ENCODE data around the gene RBL1.
"Not testable (repeated sequence)": the region's sequence is repeated elsewhere in the genome, so short reads cannot be mapped to it uniquely, and the experiment has no call there.

Gene RBL1

GRCh38 chr20:37075932-37076685 lies 19.7 kb downstream of the RBL1 start:
- DNase-seq: no peak

GRCh38 chr20:37072293-37073196 lies 23.3 kb downstream of the RBL1 start:
- DNase-seq: no peak

- peak; percentile 66 for DNase-seq
Observed at GRCh38 chr20:37071481-37071911, 24.3 kb downstream of the RBL1 start.

DNA sequence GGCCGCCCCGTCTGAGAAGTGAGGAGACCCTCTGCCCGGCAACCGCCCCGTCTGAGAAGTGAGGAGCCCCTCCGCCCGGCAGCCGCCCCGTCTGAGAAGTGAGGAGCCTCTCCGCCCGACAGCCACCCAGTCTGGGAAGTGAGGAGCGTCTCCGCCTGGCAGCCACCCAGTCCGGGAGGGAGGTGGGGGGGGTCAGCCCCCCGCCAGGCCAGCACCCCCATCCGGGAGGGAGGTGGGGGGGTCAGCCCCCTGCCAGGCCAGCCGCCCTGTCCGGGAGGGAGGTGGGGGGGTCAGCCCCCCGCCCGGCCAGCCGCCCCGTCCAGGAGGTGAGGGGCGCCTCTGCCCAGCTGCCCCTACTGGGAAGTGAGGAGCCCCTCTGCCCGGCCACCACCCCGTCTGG lies 26.2 kb downstream of the RBL1 start:
- not testable (repeated sequence) for DNase-seq

GRCh38 chr20:37066168-37066567 lies 29.6 kb downstream of the RBL1 start:
- no peak for DNase-seq

DNA sequence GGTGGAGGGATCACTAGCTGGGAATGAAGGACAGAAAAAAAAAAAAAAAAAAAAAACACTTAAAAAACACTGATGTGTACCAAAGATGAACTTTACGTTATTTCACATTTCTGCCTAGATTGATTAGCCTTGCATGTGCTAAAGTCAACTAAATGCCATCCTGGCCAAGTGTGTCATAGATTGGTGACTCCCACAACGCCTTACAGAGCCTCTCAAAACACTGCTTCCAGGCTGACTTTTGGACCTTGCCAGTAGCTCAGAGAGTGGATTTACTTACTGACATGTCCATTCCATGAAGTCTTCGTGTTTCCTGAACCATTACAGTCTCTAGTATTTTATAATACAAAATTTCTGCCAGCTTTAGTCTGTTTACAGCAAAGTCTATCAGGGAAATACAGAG lies 40.5 kb downstream of the RBL1 start:
- no peak for DNase-seq

GRCh38 chr20:37053230-37053950 lies 42.4 kb downstream of the RBL1 start:
- DNase-seq: no peak

DNA sequence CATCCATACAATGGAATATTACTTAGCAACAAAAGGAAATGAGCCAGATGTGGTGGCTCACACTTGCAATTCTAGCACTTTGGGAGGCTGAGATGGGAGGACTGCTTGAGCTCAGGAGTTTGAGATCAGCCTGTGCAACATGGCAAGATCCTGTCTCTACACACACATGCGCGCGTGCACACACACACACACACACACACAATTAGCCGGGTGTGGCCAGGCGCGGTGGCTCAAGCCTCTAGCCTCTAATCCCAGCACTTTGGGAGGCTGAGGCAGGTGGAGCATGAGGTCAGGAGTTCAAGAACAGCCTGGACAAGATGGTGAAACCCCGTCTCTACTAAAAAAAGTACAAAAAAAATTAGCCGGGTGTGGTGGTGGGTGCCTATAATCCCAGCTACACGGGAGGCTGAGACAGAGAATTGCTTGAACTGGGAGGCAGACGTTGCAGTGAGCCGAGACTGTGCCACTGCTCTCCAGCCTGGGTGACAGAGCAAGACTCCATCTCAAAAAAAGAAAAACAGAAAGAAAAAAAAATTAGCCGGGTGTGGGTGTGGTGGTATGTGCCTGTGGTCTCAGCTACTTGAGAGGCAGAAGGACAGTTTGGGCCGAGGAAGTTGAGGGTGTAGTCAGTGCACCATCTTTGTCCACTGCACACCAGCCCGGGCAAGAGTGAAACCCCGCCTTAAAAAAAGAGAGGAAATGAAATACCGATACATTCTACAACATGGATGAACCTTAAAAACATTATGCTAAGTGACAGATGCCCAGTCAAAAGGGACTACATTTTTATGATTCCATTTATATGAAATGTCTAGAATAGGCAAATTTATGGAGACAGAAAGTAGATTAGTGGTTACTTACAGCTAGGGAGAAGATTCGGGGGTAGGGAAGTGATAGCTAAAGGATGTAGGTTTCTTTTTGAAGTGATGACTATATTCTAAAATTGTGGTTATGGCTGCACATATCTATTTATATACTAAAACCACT lies 52.5 kb downstream of the RBL1 start:
- DNase-seq: peak; percentile 64

GRCh38 chr20:37039366-37039765 lies 56.4 kb downstream of the RBL1 start:
- not testable (repeated sequence) for DNase-seq

DNA sequence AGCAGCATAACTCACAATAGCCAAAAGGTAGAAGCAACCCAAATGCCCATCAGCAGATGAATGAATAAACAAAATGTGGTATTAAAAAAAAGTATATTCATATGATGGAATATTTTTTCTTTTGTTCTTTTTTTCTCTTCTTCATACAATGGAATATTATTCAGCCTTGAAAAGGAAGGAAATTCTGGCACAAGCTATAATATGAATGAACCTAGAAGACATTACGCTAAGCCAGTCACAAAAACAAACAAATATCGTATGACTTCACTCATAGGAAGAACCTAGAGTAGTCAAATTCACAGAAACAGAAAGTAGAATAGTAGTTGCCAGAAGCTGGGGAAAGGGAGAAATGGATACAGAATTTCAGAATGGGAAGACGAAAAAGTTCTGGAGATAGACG lies 63.7 kb downstream of the RBL1 start:
- DNase-seq: no peak

GRCh38 chr20:37020636-37021035 lies 75.2 kb downstream of the RBL1 start:
- DNase-seq: no peak

GRCh38 chr20:37012631-37013030 lies 83.2 kb downstream of the RBL1 start:
- not testable (repeated sequence) for DNase-seq

DNA sequence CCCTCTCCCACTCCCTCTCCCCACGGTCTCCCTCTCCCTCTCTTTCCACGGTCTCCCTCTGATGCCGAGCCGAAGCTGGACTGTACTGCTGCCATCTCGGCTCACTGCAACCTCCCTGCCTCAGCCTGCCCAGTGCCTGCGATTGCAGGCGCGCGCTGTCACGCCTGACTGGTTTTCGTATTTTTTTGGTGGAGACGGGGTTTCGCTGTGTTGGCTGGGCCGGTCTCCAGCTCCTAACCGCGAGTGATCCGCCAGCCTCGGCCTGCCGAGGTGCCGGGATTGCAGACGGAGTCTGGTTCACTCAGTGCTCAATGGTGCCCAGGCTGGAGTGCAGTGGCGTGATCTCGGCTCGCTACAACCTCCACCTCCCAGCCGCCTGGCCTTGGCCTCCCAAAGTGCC lies 83.9 kb downstream of the RBL1 start:
- DNase-seq: not testable (repeated sequence)

- no peak for DNase-seq
Observed at GRCh38 chr20:37011147-37011546, 84.7 kb downstream of the RBL1 start.

- DNase-seq: peak; percentile 22
Observed at GRCh38 chr20:37007898-37008649, 87.7 kb downstream of the RBL1 start.

DNA sequence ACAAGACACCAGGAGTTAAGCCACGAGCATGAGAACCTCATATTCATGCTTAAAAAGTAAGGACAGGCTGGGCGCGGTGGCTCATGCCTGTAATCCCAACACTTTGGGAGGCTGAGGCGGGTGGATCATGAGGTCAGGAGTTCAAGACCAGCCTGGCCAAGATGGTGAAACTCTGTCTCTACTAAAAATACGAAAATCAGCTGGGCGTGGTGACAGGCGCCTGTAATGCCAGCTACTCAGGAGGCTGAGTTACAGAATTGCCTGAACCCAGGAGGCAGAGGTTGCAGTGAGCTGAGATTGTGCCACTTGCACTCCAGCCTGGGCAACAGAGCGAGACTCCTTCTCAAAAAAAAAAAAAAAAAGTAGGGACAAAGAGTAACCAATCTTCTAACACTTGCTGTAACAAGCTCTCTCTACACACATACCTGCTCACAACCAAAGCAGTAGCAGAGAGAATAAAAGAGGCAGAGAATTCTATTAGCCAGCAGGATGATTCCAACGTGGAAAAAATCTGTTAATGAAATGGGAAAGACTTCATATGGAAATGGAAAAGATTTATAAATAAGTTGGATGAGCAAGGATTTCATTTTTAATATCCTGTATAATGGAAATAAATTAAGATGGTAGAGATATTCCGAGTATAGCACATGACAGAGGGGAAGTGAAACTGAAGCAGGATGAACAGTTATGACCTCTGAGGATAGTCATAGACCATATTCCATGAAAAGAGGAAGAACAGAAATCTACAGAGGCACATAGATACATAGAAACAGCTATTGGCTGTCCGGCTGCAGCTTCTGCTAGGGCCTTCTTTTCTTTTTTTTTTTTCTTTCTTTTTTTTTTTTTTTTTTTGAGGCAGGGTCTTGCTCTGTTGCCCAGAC lies 90.5 kb downstream of the RBL1 start:
- DNase-seq: not testable (repeated sequence)

DNA sequence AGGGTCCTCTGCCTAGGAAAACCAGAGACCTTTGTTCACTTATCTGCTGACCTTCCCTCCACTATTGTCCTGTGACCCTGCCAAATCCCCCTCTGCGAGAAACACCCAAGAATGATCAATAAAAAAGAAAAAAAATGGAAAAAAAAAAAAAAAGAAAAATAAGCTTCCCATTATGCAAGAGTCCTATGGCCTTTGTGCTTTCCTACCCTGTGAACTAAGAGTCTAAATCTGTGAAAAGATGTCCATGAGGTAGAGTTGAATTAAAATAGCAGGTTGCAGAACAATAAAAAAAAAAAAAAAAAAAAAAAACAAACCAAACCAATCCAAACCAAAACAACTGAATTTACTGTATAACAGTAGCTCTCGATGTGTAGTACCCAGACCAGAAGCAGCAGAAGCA lies 94.2 kb downstream of the RBL1 start:
- DNase-seq: not testable (repeated sequence)

DNA sequence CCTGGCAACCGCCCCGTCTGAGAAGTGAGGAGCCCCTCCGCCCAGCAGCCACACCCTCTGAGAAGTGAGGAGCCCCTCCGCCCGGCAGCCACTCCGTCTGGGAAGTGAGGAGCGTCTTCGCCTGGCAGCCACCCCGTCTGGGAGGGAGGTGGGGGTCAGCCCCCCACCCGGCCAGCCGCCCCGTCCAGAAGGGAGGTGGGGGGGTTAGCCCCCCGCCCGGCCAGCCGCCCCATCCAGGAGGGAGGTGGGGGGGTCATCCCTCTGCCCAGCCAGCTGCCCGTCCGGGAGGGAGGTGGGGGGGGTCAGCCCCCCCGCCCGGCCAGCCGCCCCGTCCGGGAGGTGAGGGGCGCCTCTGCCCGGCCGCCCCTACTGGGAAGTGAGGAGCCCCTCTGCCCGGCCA lies 95.6 kb downstream of the RBL1 start:
- DNase-seq: not testable (repeated sequence)

DNA sequence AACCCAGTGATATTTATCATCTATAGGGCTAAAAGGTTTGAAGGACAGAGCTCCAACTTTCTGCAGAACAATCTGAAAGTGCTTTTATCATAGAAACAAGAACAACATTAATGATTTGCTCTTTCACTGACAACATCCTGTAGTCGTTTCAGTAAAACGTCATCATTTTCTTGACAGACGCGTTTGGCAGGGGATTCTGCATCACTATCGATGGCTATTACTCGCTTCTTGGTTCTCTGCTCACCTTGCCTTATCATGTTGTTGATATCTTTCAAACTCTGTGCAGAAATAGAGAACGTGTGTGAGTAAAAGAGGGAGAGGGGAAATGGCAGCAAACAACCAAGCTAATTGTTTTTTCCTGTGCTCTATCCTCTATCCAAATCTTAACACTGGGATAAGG lies 97.1 kb downstream of the RBL1 start:
- no peak for DNase-seq

- DNase-seq: no peak
Observed at GRCh38 chr20:36997121-36997520, 98.7 kb downstream of the RBL1 start.
